Panc1 (cell line): ENCODE measurements around the gene QSOX1. TPM values are rescaled to one million over a fixed set of nuclear protein-coding genes. Genes with fewer than 3 reads are reported as not detected.

Experiments
- ATAC-seq: fragments of 200-7000 bp; cut with Tn5 transposase; 2 replicates; pipeline ENCODE4 v1.9.1; 2020; ENCODE audit warnings: mild to moderate bottlenecking, moderate library complexity
- BruUV-seq: library from RNA; stranded (reverse); fragments of 400-500 nt; replicated peaks from 2 replicates; lab custom pipeline; 2021; lab: Mats Ljungman, UMichigan
- CTCF ChIA-PET: fragments of 300-600 bp; sonication (Branson Sonifier 250); formaldehyde crosslinking; loops from one replicate; lab custom pipeline; 2022; ENCODE audit warnings: antibody characterized with exemption; lab: Charles Lee
- POLR2A ChIA-PET: fragments of 300-600 bp; sonication (Branson Sonifier 250); formaldehyde crosslinking; loops from one replicate; lab custom pipeline; 2022; ENCODE audit warnings: antibody characterized with exemption; lab: Charles Lee
- DNase-seq: peaks from one replicate; pipeline ENCODE4 v3.0.0-alpha.2; 2010; ENCODE audit warnings: low read depth, low spot score
- H3K27ac ChIP-seq: 2 replicates; pipeline ENCODE4 v1.5.1; 2011; ENCODE audit warnings: mild to moderate bottlenecking, low read length, inconsistent platforms
- H3K27me3 ChIP-seq: fragments of 200-500 bp; sonication (Bioruptor generic); 2 replicates; pipeline ENCODE4 v1.6.0; 2014; ENCODE audit warnings: low read length, inconsistent platforms; ENCODE audit not compliant: control insufficient read depth, insufficient read depth
- H3K36me3 ChIP-seq: fragments of 200-500 bp; sonication (Bioruptor generic); 2 replicates; pipeline ENCODE4 v1.5.1; 2014; ENCODE audit warnings: inconsistent platforms, mild to moderate bottlenecking, low read length, moderate library complexity; ENCODE audit not compliant: control insufficient read depth, insufficient read depth
- H3K4me1 ChIP-seq: 2 replicates; pipeline ENCODE4 v1.5.1; 2011; ENCODE audit warnings: inconsistent platforms, mild to moderate bottlenecking, low read length, moderate library complexity; ENCODE audit not compliant: control insufficient read depth, insufficient read depth
- H3K4me3 ChIP-seq, 2 experiments: 2 replicates each; pipeline ENCODE4 v1.5.1; 2011 to 2012; ENCODE audit warnings: low read depth in 2 of 2, low read length in 2 of 2, mild to moderate bottlenecking in 2 of 2, inconsistent platforms in 1 of 2, moderate library complexity in 1 of 2
- H3K9me3 ChIP-seq: fragments of 200-500 bp; sonication (Bioruptor generic); 2 replicates; pipeline ENCODE4 v1.5.1; 2014; ENCODE audit warnings: low read depth, mild to moderate bottlenecking, inconsistent platforms, low read length, moderate library complexity; ENCODE audit not compliant: control insufficient read depth, insufficient read depth
- CTCF ChIP-seq: fragments of 450-650 bp; IDR thresholded peaks from 2 replicates; pipeline ENCODE4 v1.5.1; 2017; ENCODE audit warnings: mild to moderate bottlenecking
- POLR2AphosphoS5 ChIP-seq: IDR thresholded peaks from 2 replicates; pipeline ENCODE4 v1.6.1; 2012; ENCODE audit warnings: mild to moderate bottlenecking, low read depth, low read length, moderate library complexity
- REST ChIP-seq, 2 experiments: IDR thresholded peaks; 2 replicates each; pipeline ENCODE4 v1.6.1; 2011 to 2012; ENCODE audit warnings: low read depth in 2 of 2, control low read depth in 1 of 2, low read length in 1 of 2, mild to moderate bottlenecking in 1 of 2, moderate library complexity in 1 of 2; ENCODE audit not compliant: insufficient read depth in 1 of 2
- SIN3A ChIP-seq: IDR thresholded peaks from 2 replicates; pipeline ENCODE4 v1.6.1; 2012; ENCODE audit warnings: low read depth, mild to moderate bottlenecking, low read length, moderate library complexity, borderline replicate concordance; ENCODE audit not compliant: insufficient read depth
- TCF7L2 ChIP-seq: IDR thresholded peaks from 2 replicates; pipeline ENCODE4 v1.6.1; 2011; ENCODE audit warnings: mild to moderate bottlenecking, low read depth, low read length, inconsistent platforms
- in situ Hi-C: cut with HindIII; loops from 2 replicates; pipeline ENCODE4 v1.10.0; 2016; ENCODE audit warnings: low sequenced_read_pairs, low pct_unique_long_range_greater_than_20kb
- intact Hi-C: fragments of 100-400 bp; cut with micrococcal nuclease; formaldehyde crosslinking; loops from one replicate; pipeline ENCODE4 v1.10.0; 2022; ENCODE audit not compliant: unreplicated experiment
- total RNA-seq: library from RNA; stranded (reverse); gene quantifications from one replicate; pipeline ENCODE4 v1.2.1, GENCODE V29; 2021; ENCODE audit not compliant: unreplicated experiment

QSOX1 gene
- total RNA-seq, 1 experiment from 2014 or later: 152 TPM

GRCh38 chr1:180181996-180182642 is 27.4 kb downstream of the QSOX1 start:
- no peak overlapping the region for H3K27ac ChIP-seq
- CTCF ChIA-PET: no interaction called here
- no TSS peak for BruUV-seq

GRCh38 chr1:180182643-180183311 is 28.1 kb downstream of the QSOX1 start:
- H3K27ac ChIP-seq: no peak overlapping the region
- in situ Hi-C loops (no loop called here), intact Hi-C loops (no loop called here)
- H3K27me3 ChIP-seq: no peaks in the 10 kb centered on the region
- TF ChIP-seq SIN3A (no peak), TCF7L2 (no peak), CTCF (no peak), REST (IDR thresholded peaks at IDR 0.05; ENCODE audit: insufficient read depth in 1 of 2, low read depth in 2 of 2, low read length in 1 of 2) (no peak), POLR2AphosphoS5 (no peak)
- no peak for ATAC-seq
- ChIA-PET CTCF (no interaction called here), POLR2A (no interaction called here)
- no peak overlapping the region for H3K4me3 ChIP-seq
- H3K36me3 ChIP-seq: no peaks in the 10 kb centered on the region
- no peak for DNase-seq
- no TSS peak for BruUV-seq
- no peaks in the 10 kb centered on the region for H3K9me3 ChIP-seq
- H3K4me1 ChIP-seq: no peaks in the 10 kb centered on the region

More at GRCh38 chr1:180181996-180182642, 27.4 kb downstream of the QSOX1 start:
- in situ Hi-C loops: no loop called here
- H3K9me3 ChIP-seq: no peaks in the 10 kb centered on the region
- H3K36me3 ChIP-seq: no peaks in the 10 kb centered on the region
- H3K4me1 ChIP-seq: no peaks in the 10 kb centered on the region
- ATAC-seq (no peak), DNase-seq (no peak)
- intact Hi-C loops: no loop called here
- TF ChIP-seq REST (IDR thresholded peaks at IDR 0.05; ENCODE audit: insufficient read depth in 1 of 2, low read depth in 2 of 2, low read length in 1 of 2) (no peak), TCF7L2 (no peak), POLR2AphosphoS5 (no peak), SIN3A (no peak), CTCF (no peak)
- H3K27me3 ChIP-seq: no peaks in the 10 kb centered on the region
- H3K4me3 ChIP-seq: no peak overlapping the region
- POLR2A ChIA-PET: no interaction called here
